Measurements from ENCODE around the gene ERCC6.

DNA sequence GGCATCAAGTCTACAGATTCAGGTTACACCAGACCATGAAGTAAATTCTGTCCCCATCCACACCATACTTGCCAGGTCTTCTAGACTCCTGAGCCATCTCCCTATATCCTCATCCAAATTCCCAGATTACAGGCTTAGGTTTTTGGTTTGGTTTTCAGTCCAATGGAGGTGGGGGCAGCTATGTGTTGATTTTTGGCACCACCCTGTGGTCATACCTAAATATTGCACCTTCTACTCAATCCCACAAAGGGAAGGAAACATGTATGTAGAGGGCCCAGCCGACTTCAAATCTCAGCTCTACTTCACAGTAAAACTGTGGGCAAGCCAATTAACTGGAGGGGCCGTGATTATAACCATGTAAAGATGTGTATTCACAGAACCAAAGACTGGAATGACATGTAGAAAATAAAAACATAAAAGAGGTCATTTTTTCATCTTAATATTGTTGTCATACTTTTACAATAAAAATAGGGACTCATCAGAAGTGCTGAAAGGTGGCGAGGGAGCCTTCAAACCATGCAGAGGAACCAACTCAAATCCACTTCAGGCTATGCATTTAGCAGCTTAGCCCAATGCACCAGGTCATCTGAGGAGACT lies 19.8 kb downstream of the ERCC6 start:
- TF ChIP-seq SPI1 (IDR thresholded peaks at IDR 0.05; ENCODE audit: low read depth, low read length) (no peak), POLR2AphosphoS5 (IDR thresholded peaks at IDR 0.05; ENCODE audit: low read depth, low read length) (no peak), POLR2A (IDR thresholded peaks at IDR 0.05; ENCODE audit: low read depth, low read length) (no peak), TAF1 (IDR thresholded peaks at IDR 0.05; ENCODE audit: low read depth, low read length) (no peak), POU2F2 (IDR thresholded peaks at IDR 0.05; ENCODE audit: low read depth, low read length) (no peak)

Measured in GM12891 (cell line).